ENCODE data around the gene NR4A2.
A peak's percentile ranks its signal among the peaks of the same experiment; 100 is the strongest.
"Not testable (repeated sequence)": the region's sequence is repeated elsewhere in the genome, so short reads cannot be mapped to it uniquely, and the experiment has no call there.

NR4A2 gene

GRCh38 chr2:156309917-156310316 lies 22.6 kb downstream of the NR4A2 start:
- no peak overlapping the region for H3K4me3 ChIP-seq (ENCODE audit: control insufficient read depth, low read depth, low read length)
- no peak for TF ChIP-seq CTCF (conservative IDR thresholded peaks at IDR 0.05; ENCODE audit: control insufficient read depth, insufficient read depth, low read depth, low read length)
- DNase-seq (ENCODE audit: low read depth), result no peak

- no peak for TF ChIP-seq CTCF (conservative IDR thresholded peaks at IDR 0.05; ENCODE audit: control insufficient read depth, insufficient read depth, low read depth, low read length)
- no peak overlapping the region for H3K4me3 ChIP-seq (ENCODE audit: control insufficient read depth, low read depth, low read length)
- DNase-seq (ENCODE audit: low read depth), result no peak
These were observed 23.4 kb downstream of the NR4A2 start for GRCh38 chr2:156309167-156309566.

GRCh38 chr2:156306821-156307220 lies 25.7 kb downstream of the NR4A2 start:
- no peak for TF ChIP-seq CTCF (conservative IDR thresholded peaks at IDR 0.05; ENCODE audit: control insufficient read depth, insufficient read depth, low read depth, low read length)
- DNase-seq (ENCODE audit: low read depth), result no peak
- H3K4me3 ChIP-seq (ENCODE audit: control insufficient read depth, low read depth, low read length), result no peak overlapping the region

- DNase-seq (ENCODE audit: low read depth), result no peak
- no peak for TF ChIP-seq CTCF (conservative IDR thresholded peaks at IDR 0.05; ENCODE audit: control insufficient read depth, insufficient read depth, low read depth, low read length)
- H3K4me3 ChIP-seq (ENCODE audit: control insufficient read depth, low read depth, low read length), result no peak overlapping the region
These were observed 27.4 kb downstream of the NR4A2 start for GRCh38 chr2:156305121-156305520.

GRCh38 chr2:156300337-156300736 lies 32.2 kb downstream of the NR4A2 start:
- TF ChIP-seq CTCF (conservative IDR thresholded peaks at IDR 0.05; ENCODE audit: control insufficient read depth, insufficient read depth, low read depth, low read length), result no peak

GRCh38 chr2:156294945-156295580 lies 37.5 kb downstream of the NR4A2 start:
- peak; percentile 18 for DNase-seq (ENCODE audit: low read depth)
- TF ChIP-seq CTCF (conservative IDR thresholded peaks at IDR 0.05; ENCODE audit: control insufficient read depth, insufficient read depth, low read depth, low read length), result no peak

More at GRCh38 chr2:156300337-156300736, 32.2 kb downstream of the NR4A2 start:
- DNase-seq (ENCODE audit: low read depth), result no peak
- no peak overlapping the region for H3K4me3 ChIP-seq (ENCODE audit: control insufficient read depth, low read depth, low read length)

GRCh38 chr2:156293382-156293781 lies 39.1 kb downstream of the NR4A2 start:
- not testable (repeated sequence) for DNase-seq (ENCODE audit: low read depth); H3K4me3 ChIP-seq (ENCODE audit: control insufficient read depth, low read depth, low read length)

More at GRCh38 chr2:156294945-156295580, 37.5 kb downstream of the NR4A2 start:
- H3K4me3 ChIP-seq (ENCODE audit: control insufficient read depth, low read depth, low read length), result no peak overlapping the region
